ENCODE results near the gene PCBP3.

DNA sequence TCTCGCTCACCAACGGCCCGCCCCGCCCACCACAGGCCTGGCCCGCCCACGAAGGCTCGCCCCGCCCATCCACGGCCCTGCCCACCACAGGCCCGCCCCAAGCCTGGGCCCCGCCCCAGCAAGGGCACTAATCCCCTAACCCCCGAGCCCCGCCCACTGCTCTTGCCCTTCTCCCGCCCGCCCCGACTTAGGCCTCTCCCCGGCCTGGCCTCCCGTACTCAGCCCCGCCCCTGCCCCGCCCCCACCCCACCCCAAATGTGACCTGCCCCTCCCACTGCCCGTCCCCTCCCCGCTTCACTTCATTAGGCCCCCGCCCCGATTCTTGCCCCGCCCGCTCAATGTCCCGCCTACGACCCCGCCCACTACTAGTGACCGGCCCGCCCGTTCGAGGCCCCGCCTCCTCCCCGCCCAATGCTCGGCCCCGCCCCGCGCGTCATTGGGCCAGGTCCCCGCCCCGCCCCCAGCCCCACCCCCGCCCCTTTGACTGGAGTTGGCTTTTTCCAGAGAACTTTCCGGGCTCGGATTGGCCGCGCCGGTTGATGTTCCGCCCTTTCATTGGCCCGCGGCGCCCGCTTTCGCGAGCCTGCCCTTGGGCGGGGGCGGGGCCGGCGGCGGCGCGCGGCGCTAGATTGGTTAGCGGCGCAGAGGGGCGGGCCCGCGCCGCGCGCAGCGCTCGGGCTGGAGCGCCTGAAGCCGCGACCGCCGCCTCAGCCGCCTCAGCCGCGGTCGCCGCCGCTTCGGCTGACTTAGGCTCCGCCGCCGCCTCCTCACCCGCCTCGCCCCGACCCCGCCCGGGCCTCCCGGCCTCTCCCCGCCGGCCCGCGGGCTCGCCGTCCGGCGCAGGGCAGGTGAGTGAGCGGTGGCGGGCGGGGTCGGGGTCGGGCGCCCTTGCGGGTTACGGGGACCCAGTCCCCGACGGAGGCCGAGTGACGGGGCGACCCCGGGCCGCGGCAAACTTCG is at the start of gene PCBP3:
- TF ChIP-seq GATA2 (IDR thresholded peaks at IDR 0.05; ENCODE audit: low read depth, low read length) (no peak), GATA3 (IDR thresholded peaks at IDR 0.05; ENCODE audit: low read depth, low read length) (no peak)
